CD4-positive, alpha-beta memory T cell (primary cell): ENCODE data around the gene CMTM7. TPM values are rescaled to one million over a fixed set of nuclear protein-coding genes. Genes with fewer than 3 reads are reported as not detected.
A peak's percentile ranks its signal among the peaks of the same experiment; 100 is the strongest.
"Not testable (repeated sequence)": the region's sequence is repeated elsewhere in the genome, so short reads cannot be mapped to it uniquely, and the experiment has no call there.

ENCODE experiments used
- CTCF ChIA-PET: fragments of 350-600 bp; sonication (Branson Sonifier 250); formaldehyde crosslinking; loops from one replicate; lab custom pipeline; 2021; ENCODE audit warnings: inconsistent platforms; ENCODE audit not compliant: partially characterized antibody; lab: Charles Lee
- POLR2A ChIA-PET: fragments of 350-600 bp; sonication (Branson Sonifier 250); formaldehyde crosslinking; loops from one replicate; lab custom pipeline; 2021; ENCODE audit not compliant: partially characterized antibody; lab: Charles Lee
- DNase-seq, 5 donors: peaks; one replicate each; pipeline versions ENCODE4 v3.0.0 to v3.0.0-alpha.2; 2020 to 2022; ENCODE audit warnings: mixed read lengths in 1 of 5
- H3K27ac ChIP-seq: one replicate; pipeline ENCODE4 v1.7.0; 2013; ENCODE audit warnings: low read depth, low read length
- H3K27me3 ChIP-seq: 2 replicates; pipeline ENCODE4 v1.7.0; 2013; ENCODE audit warnings: mild to moderate bottlenecking, low read length, moderate library complexity; ENCODE audit not compliant: insufficient read depth
- H3K36me3 ChIP-seq: 2 replicates; pipeline ENCODE4 v1.7.0; 2013; ENCODE audit warnings: mild to moderate bottlenecking, low read length, moderate library complexity; ENCODE audit not compliant: insufficient read depth
- H3K4me1 ChIP-seq: 2 replicates; pipeline ENCODE4 v1.7.0; 2013; ENCODE audit warnings: mild to moderate bottlenecking, low read length, moderate library complexity; ENCODE audit not compliant: insufficient read depth
- H3K4me3 ChIP-seq, 2 donors: one replicate each; pipeline ENCODE4 v1.7.0; 2013; ENCODE audit warnings: low read length in 2 of 2, mild to moderate bottlenecking in 1 of 2
- H3K9me3 ChIP-seq, 2 donors: one replicate each; pipeline ENCODE4 v1.7.0; 2013; ENCODE audit warnings: low read length in 2 of 2, control low read depth in 1 of 2; ENCODE audit not compliant: control insufficient read depth in 1 of 2
- H3K27ac Mint-ChIP-seq, 7 donors: one replicate each; pipeline ENCODE4 v1.8.0; 2020 to 2021; ENCODE audit warnings: mixed read lengths in 7 of 7, mild to moderate bottlenecking in 6 of 7, inconsistent platforms in 3 of 7, moderate library complexity in 3 of 7
- H3K27me3 Mint-ChIP-seq, 2 donors: one replicate each; pipeline ENCODE4 v1.8.0; 2020 to 2021; ENCODE audit warnings: mixed read lengths in 2 of 2
- H3K36me3 Mint-ChIP-seq, 2 donors: one replicate each; pipeline ENCODE4 v1.8.0; 2020 to 2021; ENCODE audit warnings: mixed read lengths in 2 of 2, inconsistent platforms in 1 of 2, mild to moderate bottlenecking in 1 of 2
- H3K4me1 Mint-ChIP-seq, 4 donors: one replicate each; pipeline ENCODE4 v1.8.0; 2020 to 2021; ENCODE audit warnings: mixed read lengths in 4 of 4, mild to moderate bottlenecking in 1 of 4
- H3K4me3 Mint-ChIP-seq, 8 donors: one replicate each; pipeline ENCODE4 v1.8.0; 2020 to 2021; ENCODE audit warnings: mixed read lengths in 8 of 8, mild to moderate bottlenecking in 7 of 8, moderate library complexity in 6 of 8, inconsistent platforms in 3 of 8
- H3K9me3 Mint-ChIP-seq, 8 donors: one replicate each; pipeline ENCODE4 v1.8.0; 2020 to 2021; ENCODE audit warnings: mixed read lengths in 8 of 8, mild to moderate bottlenecking in 5 of 8, inconsistent platforms in 3 of 8, moderate library complexity in 1 of 8
- intact Hi-C: fragments of 100-400 bp; cut with micrococcal nuclease; formaldehyde crosslinking; loops from one replicate; pipeline ENCODE4 v1.15.1; 2023
- polyA plus RNA-seq, 2 donors: library from polyadenylated mRNA; unstranded; fragments of 300-500 nt; fragmentation: Illumina TruSeq; gene quantifications; one replicate each; pipeline ENCODE4 v1.2.3, GENCODE V29; 2021
- total RNA-seq, 2 experiments: library from RNA; stranded (reverse); gene quantifications; one replicate each; pipeline ENCODE4 v1.2.3, GENCODE V29; 2021

Gene CMTM7
- total and polyA plus RNA-seq, 4 experiments from 2014 or later, result 44.2 to 137 (median 65.7) TPM

DNA sequence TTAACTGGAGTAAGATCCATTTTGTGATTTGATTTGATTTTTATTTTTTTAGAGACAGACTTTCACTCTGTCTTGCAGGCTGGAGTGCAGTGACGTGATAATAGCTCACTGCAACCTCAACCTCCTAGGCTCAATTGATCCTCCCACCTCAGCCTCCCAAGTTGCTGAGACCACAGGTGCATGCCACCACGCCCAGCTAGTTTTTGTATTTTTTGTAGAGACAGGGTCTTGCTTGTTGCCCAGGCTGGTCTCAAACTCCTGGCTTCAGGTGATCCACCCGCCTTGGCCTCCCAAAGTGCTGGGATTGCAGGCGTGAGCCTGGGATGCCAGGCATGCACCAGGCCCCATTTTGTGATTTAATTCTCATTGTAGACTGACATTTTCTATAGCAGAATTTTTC is 47.8 kb downstream of the CMTM7 start:
- Mint-ChIP-seq H3K36me3 (peaks cover 20 to 30% of the 10 kb centered on the region in 2 donors), H3K4me3 (peak overlapping the region in 7 of 8 donors; percentile 52 to 86 (median 71)), H3K4me1 (peaks cover 55 to 95% (median 68%) of the 10 kb centered on the region in 4 donors), H3K27ac (peak overlapping the region; percentile 48 to 94 (median 85))
- intact Hi-C loops, H3K9me3 Mint-ChIP-seq, DNase-seq, H3K4me3 ChIP-seq, H3K27me3 ChIP-seq, H3K27me3 Mint-ChIP-seq, H3K36me3 ChIP-seq, H3K9me3 ChIP-seq: not testable (repeated sequence)
- POLR2A ChIA-PET, result interaction anchor here (1.8 to 20.1 kb wide), 3 partner anchors 13 to 39 kb away, joined by 9 to 415 read pairs (median 66); no protein-coding TSS in a partner anchor
- Histone ChIP-seq H3K27ac (peak overlapping the region; percentile 17), H3K4me1 (peaks cover 79% of the 10 kb centered on the region)
- CTCF ChIA-PET, result interaction anchor here (1.0 to 1.6 kb wide), 6 partner anchors 10 to 28 kb away, joined by 3 to 7 read pairs (median 4); no protein-coding TSS in a partner anchor

DNA sequence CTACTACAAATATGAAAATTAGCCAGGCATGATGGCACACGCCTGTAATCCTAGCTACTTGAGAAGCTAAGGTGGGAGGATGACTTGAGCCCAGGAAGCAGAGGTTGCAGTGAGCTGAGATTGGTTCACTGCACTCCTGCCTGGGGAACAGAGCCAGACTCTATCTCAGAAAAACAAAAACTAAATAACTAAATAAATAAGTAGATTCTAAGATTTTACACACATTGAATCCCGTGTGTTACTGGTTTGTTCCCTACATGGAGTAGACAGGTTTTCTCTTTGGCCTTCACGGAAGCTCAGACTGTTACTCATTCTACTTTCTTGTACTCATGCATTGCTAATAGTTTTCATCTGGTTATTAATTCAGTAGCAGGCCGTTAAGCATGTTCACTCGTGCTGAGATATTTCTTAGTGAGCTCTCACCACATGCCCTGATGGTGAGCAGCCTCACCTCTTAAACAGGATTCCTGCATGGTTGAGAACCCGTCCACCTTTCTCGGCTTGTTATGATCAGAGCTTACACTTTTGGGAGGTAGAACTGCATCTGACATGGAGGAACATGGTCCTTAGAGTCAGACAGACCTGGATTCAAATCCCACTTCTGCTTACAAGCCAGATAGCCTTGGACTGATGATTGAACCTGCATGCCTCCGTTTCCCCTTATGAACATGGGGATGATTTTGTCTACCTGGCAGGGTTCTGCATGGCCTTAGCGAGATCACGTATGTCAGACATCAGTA is 49.1 kb downstream of the CMTM7 start:
- Mint-ChIP-seq H3K36me3 (peaks cover 26 to 31% of the 10 kb centered on the region in 2 donors), H3K27ac (peak overlapping the region in 4 of 7 donors; percentile 4 to 70 (median 36)), H3K9me3 (no peaks in the 10 kb centered on the region), H3K27me3 (no peaks in the 10 kb centered on the region), H3K4me3 (peak overlapping the region in 2 of 8 donors; percentile 22 to 35), H3K4me1 (peaks cover 56 to 92% (median 68%) of the 10 kb centered on the region in 4 donors)
- no peaks in the 10 kb centered on the region for H3K36me3 ChIP-seq
- intact Hi-C loops, result loop anchor here (1.0 kb wide), 1 partner anchor 7 kb away; no protein-coding TSS in a partner anchor
- H3K27ac ChIP-seq, result no peak overlapping the region
- ChIA-PET POLR2A (interaction anchor here (0.8 to 5.9 kb wide), 6 partner anchors 8 to 61 kb away, joined by 3 to 66 read pairs (median 8); no protein-coding TSS in a partner anchor), CTCF (interaction anchor here (0.6 to 1.7 kb wide), 9 partner anchors 12 to 138 kb away, joined by 3 to 8 read pairs (median 3); no protein-coding TSS in a partner anchor)
- no peaks in the 10 kb centered on the region for H3K27me3 ChIP-seq
- H3K9me3 ChIP-seq, result no peaks in the 10 kb centered on the region
- no peak for DNase-seq
- no peak overlapping the region for H3K4me3 ChIP-seq
- peaks cover 75% of the 10 kb centered on the region for H3K4me1 ChIP-seq

DNA sequence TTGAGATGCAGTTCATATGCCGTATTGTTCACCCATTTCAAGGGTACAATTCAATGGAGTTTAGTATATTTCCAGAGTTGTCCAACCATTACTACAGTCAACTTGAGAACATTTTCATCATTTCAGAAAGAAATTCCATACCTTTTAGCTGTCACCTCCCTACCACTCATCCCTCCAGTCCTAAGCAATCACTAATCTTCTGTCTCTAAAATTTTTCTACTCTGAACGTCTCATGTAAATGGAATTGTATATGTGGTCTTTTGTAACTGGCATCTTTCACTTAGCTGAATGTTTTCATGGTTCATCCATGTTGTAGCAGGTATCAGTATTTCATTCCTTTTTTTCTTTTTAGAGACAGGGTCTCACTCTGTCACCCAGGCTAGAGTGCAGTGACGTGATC is 51.1 kb downstream of the CMTM7 start:
- Histone ChIP-seq H3K4me3 (no peak overlapping the region), H3K4me1 (peaks cover 77% of the 10 kb centered on the region), H3K36me3 (no peaks in the 10 kb centered on the region), H3K27ac (no peak overlapping the region), H3K9me3 (no peaks in the 10 kb centered on the region), H3K27me3 (no peaks in the 10 kb centered on the region)
- H3K4me1 Mint-ChIP-seq, result peaks cover 59 to 92% (median 72%) of the 10 kb centered on the region in 4 donors
- peak overlapping the region; percentile 25 to 84 (median 60) for H3K27ac Mint-ChIP-seq
- CTCF ChIA-PET, result interaction anchor here (0.7 to 1.9 kb wide), 6 partner anchors 10 to 67 kb away, joined by 3 to 5 read pairs (median 4); no protein-coding TSS in a partner anchor
- DNase-seq, result no peak
- no peak overlapping the region for H3K4me3 Mint-ChIP-seq
- POLR2A ChIA-PET, result interaction anchor here (0.7 to 5.9 kb wide), 6 partner anchors 9 to 19 kb away, joined by 3 to 66 read pairs (median 6); no protein-coding TSS in a partner anchor
- intact Hi-C loops, result loop anchor here (1.0 kb wide), 1 partner anchor 16 kb away; no protein-coding TSS in a partner anchor
- H3K36me3 Mint-ChIP-seq, result peaks cover 39 to 44% of the 10 kb centered on the region in 2 donors
- H3K27me3 Mint-ChIP-seq, result no peaks in the 10 kb centered on the region
- no peaks in the 10 kb centered on the region for H3K9me3 Mint-ChIP-seq

DNA sequence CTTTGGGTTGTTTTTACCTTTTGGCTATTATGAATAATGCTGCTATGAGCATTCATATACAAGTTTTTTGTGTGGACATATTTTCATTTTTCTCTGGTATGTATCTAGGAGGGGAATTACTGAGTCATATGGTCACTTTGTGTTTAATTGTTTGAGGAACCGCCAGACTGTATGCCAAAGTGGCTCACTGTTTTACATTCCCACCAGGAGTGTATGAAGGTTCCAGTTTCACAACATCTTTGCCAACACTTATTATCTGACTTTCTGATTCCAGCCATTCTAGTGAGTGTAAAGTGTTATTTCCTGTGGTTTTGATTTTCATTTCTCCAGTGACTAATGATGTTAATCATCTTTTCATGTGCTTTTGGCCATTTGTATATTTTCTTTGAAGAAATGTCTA is 51.8 kb downstream of the CMTM7 start:
- Mint-ChIP-seq H3K9me3 (no peaks in the 10 kb centered on the region), H3K27ac (peak overlapping the region in 6 of 7 donors; percentile 2 to 77 (median 66)), H3K27me3 (no peaks in the 10 kb centered on the region), H3K4me3 (peak overlapping the region in 7 of 8 donors; percentile 3 to 56 (median 19)), H3K36me3 (peaks cover 46 to 51% of the 10 kb centered on the region in 2 donors), H3K4me1 (peaks cover 60 to 92% (median 73%) of the 10 kb centered on the region in 4 donors)
- Histone ChIP-seq H3K4me3 (no peak overlapping the region), H3K9me3 (no peaks in the 10 kb centered on the region), H3K27me3 (no peaks in the 10 kb centered on the region), H3K36me3 (peaks cover 3% of the 10 kb centered on the region), H3K4me1 (peaks cover 75% of the 10 kb centered on the region), H3K27ac (no peak overlapping the region)
- ChIA-PET POLR2A (interaction anchor here (0.9 to 5.9 kb wide), 4 partner anchors 10 to 17 kb away, joined by 3 to 66 read pairs (median 19); no protein-coding TSS in a partner anchor), CTCF (interaction anchor here (0.7 to 1.5 kb wide), 3 partner anchors 19 to 157 kb away, joined by 3 to 5 read pairs (median 3); no protein-coding TSS in a partner anchor)
- intact Hi-C loops, result loop anchor here (1.0 kb wide), 1 partner anchor 15 kb away; no protein-coding TSS in a partner anchor
- DNase-seq, result no peak

DNA sequence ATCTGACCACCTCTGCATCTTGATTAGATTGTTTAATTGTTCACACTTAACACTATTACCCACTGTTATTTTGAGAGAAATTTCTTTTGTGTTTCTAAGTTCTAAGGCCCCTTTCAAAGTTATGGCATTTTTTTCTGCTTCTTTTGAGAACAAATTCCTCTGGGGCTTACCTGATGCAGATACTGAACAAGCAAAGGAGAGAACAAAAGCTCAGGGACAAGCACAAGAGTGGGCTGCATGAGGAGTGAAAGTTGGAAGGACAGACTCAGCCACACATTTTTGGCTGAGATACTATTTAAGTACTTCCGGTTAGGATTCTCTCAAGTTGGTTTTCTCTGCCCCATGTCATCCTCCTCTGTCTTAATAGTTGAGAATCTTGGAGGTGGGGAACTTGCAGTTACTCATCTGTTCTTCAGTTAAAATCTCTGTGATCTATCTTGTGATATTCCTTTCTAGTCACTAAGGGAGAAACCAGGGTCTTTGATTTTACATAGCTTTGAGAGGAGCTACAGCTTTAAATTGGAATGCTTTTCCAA is 56.3 kb downstream of the CMTM7 start:
- Histone ChIP-seq H3K27me3 (no peaks in the 10 kb centered on the region), H3K36me3 (peaks cover 34% of the 10 kb centered on the region), H3K4me3 (no peak overlapping the region), H3K9me3 (no peaks in the 10 kb centered on the region), H3K4me1 (peaks cover 46% of the 10 kb centered on the region), H3K27ac (no peak overlapping the region)
- ChIA-PET CTCF (interaction anchor here (1.3 to 1.7 kb wide), 2 partner anchors 16 to 20 kb away, joined by 3 to 6 read pairs; no protein-coding TSS in a partner anchor), POLR2A (interaction anchor here (2.4 to 18.1 kb wide), 2 partner anchors 10 to 18 kb away, joined by 13 to 415 read pairs; no protein-coding TSS in a partner anchor)
- Mint-ChIP-seq H3K36me3 (peaks cover 51 to 60% of the 10 kb centered on the region in 2 donors), H3K4me3 (no peak overlapping the region), H3K4me1 (peaks cover 39 to 71% (median 51%) of the 10 kb centered on the region in 4 donors), H3K27me3 (no peaks in the 10 kb centered on the region), H3K9me3 (no peaks in the 10 kb centered on the region), H3K27ac (peak overlapping the region in 4 of 7 donors; percentile 22 to 82 (median 60))
- no peak for DNase-seq
- intact Hi-C loops, result no loop called here

DNA sequence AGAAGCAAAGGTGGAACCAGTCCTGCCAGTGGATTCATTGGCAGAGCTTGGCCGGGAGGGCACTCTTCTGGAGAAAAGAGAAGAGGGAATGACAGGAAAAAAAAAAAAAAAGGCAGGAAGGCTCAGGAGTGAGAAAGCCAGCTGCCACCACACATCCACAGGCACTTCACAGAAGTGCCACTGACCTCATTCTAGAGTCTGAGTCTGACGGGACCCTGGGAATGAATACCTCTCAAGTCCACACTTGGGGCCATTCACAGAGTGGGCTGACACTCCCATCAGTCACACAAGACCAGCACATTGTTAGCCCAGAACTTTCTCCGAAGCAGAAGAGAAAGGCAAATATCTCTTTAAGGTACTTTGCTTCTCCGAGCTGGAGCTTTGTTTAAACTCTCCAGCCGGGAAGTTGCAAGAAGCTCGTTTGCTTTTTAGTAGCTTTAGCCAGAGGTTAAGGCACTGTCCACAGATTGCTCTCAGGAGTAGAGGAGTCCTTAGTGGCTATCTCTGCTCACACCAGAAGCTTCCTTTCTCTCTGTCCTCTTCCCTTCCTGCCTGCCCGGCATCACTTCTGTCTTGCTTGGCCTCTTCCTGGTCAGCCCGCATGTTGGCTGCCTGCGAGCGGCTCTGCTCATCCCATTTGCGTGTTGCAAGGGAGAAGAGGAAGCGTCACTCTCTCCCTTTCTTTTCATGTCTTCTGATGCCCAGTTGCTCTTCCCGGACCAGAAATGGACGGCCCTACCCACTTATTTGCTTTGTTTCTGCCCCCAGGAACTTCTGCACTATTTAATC is 57.2 kb downstream of the CMTM7 start:
- Histone ChIP-seq H3K4me1 (peaks cover 38% of the 10 kb centered on the region), H3K36me3 (peaks cover 34% of the 10 kb centered on the region), H3K4me3 (no peak overlapping the region), H3K9me3 (no peaks in the 10 kb centered on the region), H3K27me3 (no peaks in the 10 kb centered on the region), H3K27ac (no peak overlapping the region)
- DNase-seq, result no peak
- Mint-ChIP-seq H3K4me3 (no peak overlapping the region), H3K27ac (peak overlapping the region in 6 of 7 donors; percentile 12 to 76 (median 62)), H3K27me3 (no peaks in the 10 kb centered on the region), H3K36me3 (peaks cover 52 to 63% of the 10 kb centered on the region in 2 donors), H3K9me3 (no peaks in the 10 kb centered on the region), H3K4me1 (peaks cover 34 to 65% (median 47%) of the 10 kb centered on the region in 4 donors)
- POLR2A ChIA-PET, result interaction anchor here (2.4 to 18.1 kb wide), 2 partner anchors 9 to 19 kb away, joined by 13 to 415 read pairs; no protein-coding TSS in a partner anchor
- intact Hi-C loops, result no loop called here
- CTCF ChIA-PET, result interaction anchor here (1.6 to 3.0 kb wide), 3 partner anchors 17 to 73 kb away, joined by 5 to 15 read pairs (median 6); no protein-coding TSS in a partner anchor
